Vagina (tissue), 2 donors: ENCODE data around the gene PCCB. TPM values are rescaled to one million over a fixed set of nuclear protein-coding genes. Genes with fewer than 3 reads are reported as not detected.
"Not testable (repeated sequence)": the region's sequence is repeated elsewhere in the genome, so short reads cannot be mapped to it uniquely, and the experiment has no call there.

Experiments used
- DNase-seq, 2 donors: peaks; one replicate each; pipeline ENCODE4 v3.0.0-alpha.2; 2017; ENCODE audit errors: extremely low spot score in 2 of 2
- H3K27ac ChIP-seq: fragments of 200-600 bp; sonication (generic); one replicate; pipeline ENCODE4 v1.5.1; 2019
- H3K27me3 ChIP-seq: fragments of 200-600 bp; sonication (generic); one replicate; pipeline ENCODE4 v1.5.1; 2019
- H3K36me3 ChIP-seq, 2 donors: fragments of 200-600 bp; sonication (generic); one replicate each; pipeline ENCODE4 v1.5.1; 2017 to 2019
- H3K4me1 ChIP-seq: fragments of 200-600 bp; sonication (generic); one replicate; pipeline ENCODE4 v1.5.1; 2019
- H3K4me3 ChIP-seq, 2 donors: fragments of 200-600 bp; sonication (generic); 1 replicate in 1 of 2; 2 replicates in 1 of 2; pipeline ENCODE4 v1.5.1; 2016 to 2019
- H3K9me3 ChIP-seq: fragments of 200-600 bp; sonication (generic); one replicate; pipeline ENCODE4 v1.5.1; 2019
- CTCF ChIP-seq, 3 experiments: fragments of 450-650 bp in 2 of 3; fragments of 200-600 bp in 1 of 3; sonication (generic) in 1 of 3; IDR thresholded peaks; one replicate each; pipeline ENCODE4 v1.5.1; 2017 to 2019; ENCODE audit warnings: antibody characterized with exemption in 3 of 3, mild to moderate bottlenecking in 2 of 3, moderate library complexity in 2 of 3
- POLR2A ChIP-seq, 2 donors: fragments of 450-650 bp; IDR thresholded peaks; one replicate each; pipeline ENCODE4 v1.6.1; 2017; ENCODE audit warnings: antibody characterized with exemption in 2 of 2, mild to moderate bottlenecking in 2 of 2, moderate library complexity in 2 of 2
- POLR2AphosphoS5 ChIP-seq, 2 donors: sonication (generic); formaldehyde crosslinking; IDR thresholded peaks; one replicate each; pipeline ENCODE4 v1.9.0; 2017; ENCODE audit warnings: antibody characterized with exemption in 2 of 2, mild to moderate bottlenecking in 2 of 2, low read depth in 1 of 2; ENCODE audit not compliant: insufficient read depth in 1 of 2
- intact Hi-C: fragments of 100-400 bp; cut with DNase I; formaldehyde crosslinking; loops from one replicate; pipeline ENCODE4 v1.15.1; 2023
- total RNA-seq: library from RNA; depleted of rRNA; stranded (reverse); fragments of >200 nt; gene quantifications from one replicate; pipeline ENCODE4 v1.2.3, GENCODE V29; 2016

The PCCB gene
- total RNA-seq, 1 donor from 2014 or later: 16.7 TPM

- Histone ChIP-seq H3K9me3 (peaks cover 7% of the 10 kb centered on the region), H3K4me1 (peaks cover 8% of the 10 kb centered on the region), H3K4me3 (no peak overlapping the region), H3K36me3 (peaks cover 0 to 28% of the 10 kb centered on the region in 2 donors), H3K27me3 (no peaks in the 10 kb centered on the region), H3K27ac (no peak overlapping the region)
- no peak for DNase-seq
- no peak for TF ChIP-seq POLR2A (IDR thresholded peaks at IDR 0.05)
- TF ChIP-seq CTCF (IDR thresholded peaks at IDR 0.05): no peak
- TF ChIP-seq POLR2AphosphoS5 (IDR thresholded peaks at IDR 0.05; ENCODE audit: insufficient read depth in 1 of 2, low read depth in 1 of 2): no peak
- intact Hi-C loops: no loop called here
Measured at GRCh38 chr3:136353461-136353860, 103.3 kb downstream of the PCCB start.

- intact Hi-C loops: no loop called here
- Histone ChIP-seq H3K4me1 (no peaks in the 10 kb centered on the region), H3K4me3 (no peak overlapping the region), H3K27ac (no peak overlapping the region), H3K36me3 (peaks cover 0 to 6% of the 10 kb centered on the region in 2 donors), H3K27me3 (no peaks in the 10 kb centered on the region), H3K9me3 (no peaks in the 10 kb centered on the region)
- no peak for TF ChIP-seq CTCF (IDR thresholded peaks at IDR 0.05)
- TF ChIP-seq POLR2AphosphoS5 (IDR thresholded peaks at IDR 0.05; ENCODE audit: insufficient read depth in 1 of 2, low read depth in 1 of 2): no peak
- no peak for TF ChIP-seq POLR2A (IDR thresholded peaks at IDR 0.05)
- no peak for DNase-seq
Measured at GRCh38 chr3:136366289-136366688, 116.1 kb downstream of the PCCB start.

- H3K27ac ChIP-seq, H3K27me3 ChIP-seq, DNase-seq, intact Hi-C loops, H3K9me3 ChIP-seq, H3K4me1 ChIP-seq, H3K4me3 ChIP-seq: not testable (repeated sequence)
- H3K36me3 ChIP-seq: peaks cover 0 to 21% of the 10 kb centered on the region in 2 donors
Measured at GRCh38 chr3:136375800-136376199, 125.7 kb downstream of the PCCB start.

- Histone ChIP-seq H3K9me3 (no peaks in the 10 kb centered on the region), H3K4me3 (no peak overlapping the region), H3K36me3 (peaks cover 0 to 21% of the 10 kb centered on the region in 2 donors), H3K4me1 (no peaks in the 10 kb centered on the region), H3K27me3 (no peaks in the 10 kb centered on the region), H3K27ac (no peak overlapping the region)
- intact Hi-C loops: no loop called here
- DNase-seq: no peak
- TF ChIP-seq POLR2A (IDR thresholded peaks at IDR 0.05): no peak
- no peak for TF ChIP-seq CTCF (IDR thresholded peaks at IDR 0.05)
- no peak for TF ChIP-seq POLR2AphosphoS5 (IDR thresholded peaks at IDR 0.05; ENCODE audit: insufficient read depth in 1 of 2, low read depth in 1 of 2)
Measured at GRCh38 chr3:136377508-136377907, 127.4 kb downstream of the PCCB start.

- H3K9me3 ChIP-seq: no peaks in the 10 kb centered on the region
- no peaks in the 10 kb centered on the region for H3K4me1 ChIP-seq
- no peak for TF ChIP-seq POLR2A (IDR thresholded peaks at IDR 0.05)
- no peak for TF ChIP-seq POLR2AphosphoS5 (IDR thresholded peaks at IDR 0.05; ENCODE audit: insufficient read depth in 1 of 2, low read depth in 1 of 2)
- TF ChIP-seq CTCF (IDR thresholded peaks at IDR 0.05): no peak
- H3K36me3 ChIP-seq: peaks cover 0 to 21% of the 10 kb centered on the region in 2 donors
- H3K27ac ChIP-seq: no peak overlapping the region
- no peaks in the 10 kb centered on the region for H3K27me3 ChIP-seq
- no peak overlapping the region for H3K4me3 ChIP-seq
- DNase-seq: no peak
- intact Hi-C loops: no loop called here
Measured at GRCh38 chr3:136378011-136378410, 127.9 kb downstream of the PCCB start.

Other genes with a start within 250 kb of the PCCB start
- gene MSL2, start 54.0 kb upstream of the PCCB start, total RNA-seq: 18.7 TPM